Amniotic epithelial cell (primary cell): ENCODE data around the gene CSTPP1.
A peak's percentile ranks its signal among the peaks of the same experiment; 100 is the strongest.
"Not testable (repeated sequence)": the region's sequence is repeated elsewhere in the genome, so short reads cannot be mapped to it uniquely, and the experiment has no call there.

Experiments used
- DNase-seq: peaks from one replicate; pipeline ENCODE4 v3.0.0-alpha.2; 2010; ENCODE audit warnings: low read depth

CSTPP1 gene

GRCh38 chr11:47050284-47050683, 113.7 kb downstream of the CSTPP1 start:
- DNase-seq = no peak

GRCh38 chr11:47051217-47051616, 114.7 kb downstream of the CSTPP1 start:
- DNase-seq = no peak

GRCh38 chr11:47052165-47052564, 115.6 kb downstream of the CSTPP1 start:
- peak; percentile 28 for DNase-seq

DNA sequence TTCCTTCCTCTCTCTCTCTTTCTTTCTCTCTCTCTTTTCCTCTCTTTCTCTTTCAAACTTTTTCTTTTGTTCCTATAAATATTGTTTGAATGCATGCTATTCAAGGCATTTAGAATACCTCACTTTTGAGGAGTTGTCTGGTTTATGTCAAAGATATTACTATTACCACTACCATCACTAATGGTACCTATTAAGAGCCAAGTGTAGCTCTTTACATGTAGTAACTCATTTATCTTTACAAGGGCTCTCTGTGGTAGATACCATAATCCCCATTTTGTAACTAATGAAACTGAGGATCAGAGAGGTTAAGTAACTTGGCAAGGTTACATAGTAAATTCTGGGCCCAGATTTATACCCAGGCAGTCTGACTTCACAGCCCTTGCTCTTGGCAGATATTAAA, 116.0 kb downstream of the CSTPP1 start:
- DNase-seq = peak; percentile 94

DNA sequence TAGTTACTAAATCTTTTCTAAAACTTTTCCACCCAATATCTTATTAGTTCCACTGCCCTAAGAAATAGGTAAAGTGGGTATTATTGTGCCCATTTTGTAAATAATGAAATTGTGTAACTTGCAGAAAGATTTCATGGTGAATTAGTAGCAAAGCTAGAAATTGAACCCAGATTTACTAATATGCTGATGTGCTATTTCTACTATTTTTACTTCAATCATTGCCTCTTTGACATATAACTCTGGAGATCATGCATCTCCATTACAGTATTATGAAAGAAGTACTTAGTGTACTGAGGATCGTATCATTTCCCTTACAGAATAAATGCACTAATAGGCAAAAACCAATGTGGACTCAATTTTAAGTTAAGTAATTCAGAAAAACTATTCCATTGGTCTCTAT, 119.0 kb downstream of the CSTPP1 start:
- DNase-seq = no peak

DNA sequence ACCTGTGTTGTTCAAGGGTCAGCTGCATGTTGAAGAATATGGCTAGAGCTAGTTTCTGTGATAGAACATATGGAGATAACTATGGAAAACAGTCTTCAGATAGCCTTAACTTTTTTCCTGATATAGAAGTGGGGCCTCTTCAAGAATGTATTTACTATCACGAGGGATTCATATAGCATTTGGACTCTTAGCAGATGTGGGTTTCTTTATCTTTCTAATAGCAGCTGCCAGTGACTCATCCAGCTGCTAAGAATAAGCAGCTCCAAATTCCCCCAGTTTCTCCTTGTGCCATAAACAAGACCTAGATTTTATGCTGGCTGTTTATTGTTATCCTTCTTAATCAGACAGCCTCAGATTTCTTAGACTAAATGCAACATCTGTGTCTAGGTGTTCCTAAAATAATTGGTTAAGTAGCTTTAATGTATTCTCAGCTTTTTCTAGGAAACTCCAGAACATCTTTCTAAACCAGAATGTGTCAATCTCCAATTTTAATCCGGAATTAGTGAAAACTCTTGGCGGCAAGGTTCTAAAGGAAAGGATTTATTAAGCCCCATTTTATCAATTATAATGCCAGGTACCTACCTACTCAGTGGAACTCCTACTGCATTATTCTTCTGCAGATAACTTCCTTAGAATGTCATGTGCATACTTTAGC, 119.8 kb downstream of the CSTPP1 start:
- peak; percentile 96 for DNase-seq

- peak; percentile 81 for DNase-seq
These were observed 120.8 kb downstream of the CSTPP1 start for GRCh38 chr11:47057365-47057764.

DNA sequence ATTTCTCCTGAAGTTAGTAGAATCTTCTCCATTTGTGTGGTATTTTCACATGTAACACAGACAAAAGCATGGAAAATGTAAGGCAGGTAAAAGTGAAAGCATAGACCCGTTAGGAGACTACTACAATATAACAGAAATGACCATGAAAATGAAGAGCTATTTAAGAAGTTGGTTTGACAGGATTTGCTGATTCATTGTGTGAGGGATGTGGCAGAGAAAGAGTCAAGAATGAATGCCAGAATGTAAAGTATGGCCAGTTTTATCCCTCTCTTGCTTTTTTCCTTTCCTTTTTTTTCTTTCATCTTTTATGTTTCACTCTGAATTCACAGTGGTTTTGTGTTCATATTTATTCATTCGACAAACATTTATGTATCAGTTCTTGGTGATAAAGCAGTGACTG, 124.2 kb downstream of the CSTPP1 start:
- peak; percentile 52 for DNase-seq

DNA sequence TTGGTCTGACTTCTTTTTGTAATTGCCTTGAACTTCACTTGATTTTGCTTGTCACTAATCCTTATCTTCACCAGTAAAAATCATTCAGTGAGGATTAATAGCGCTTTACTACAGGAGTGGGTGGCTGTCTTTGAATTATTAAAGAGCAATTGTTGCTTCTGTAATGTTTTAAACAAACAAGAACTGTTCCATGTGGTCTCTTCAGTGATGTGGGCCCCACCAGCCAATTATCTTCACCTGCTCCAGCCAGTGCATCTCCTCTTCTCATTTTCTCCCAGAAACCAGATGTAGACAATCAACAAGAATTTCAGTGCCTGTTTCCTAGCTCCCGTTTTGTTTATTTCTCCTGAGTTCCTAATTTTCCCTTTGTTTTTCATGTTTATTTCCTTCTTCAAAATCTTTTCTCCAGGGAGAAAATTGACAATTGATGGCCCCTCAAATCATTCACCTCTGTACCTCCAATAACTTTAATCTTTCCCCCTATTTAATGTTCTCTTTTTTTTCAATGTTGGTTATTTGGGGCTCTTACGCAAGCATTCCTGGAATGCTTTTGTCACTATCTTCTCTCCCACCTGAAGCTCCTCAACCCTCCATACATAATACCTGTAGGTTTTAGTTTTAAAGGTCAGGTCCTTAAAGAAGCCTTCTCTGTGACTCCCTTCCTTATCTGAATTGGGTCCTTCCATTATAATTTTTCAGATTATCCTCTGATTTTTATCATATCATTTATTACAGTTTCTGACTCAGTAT, 125.0 kb downstream of the CSTPP1 start:
- no peak for DNase-seq

DNA sequence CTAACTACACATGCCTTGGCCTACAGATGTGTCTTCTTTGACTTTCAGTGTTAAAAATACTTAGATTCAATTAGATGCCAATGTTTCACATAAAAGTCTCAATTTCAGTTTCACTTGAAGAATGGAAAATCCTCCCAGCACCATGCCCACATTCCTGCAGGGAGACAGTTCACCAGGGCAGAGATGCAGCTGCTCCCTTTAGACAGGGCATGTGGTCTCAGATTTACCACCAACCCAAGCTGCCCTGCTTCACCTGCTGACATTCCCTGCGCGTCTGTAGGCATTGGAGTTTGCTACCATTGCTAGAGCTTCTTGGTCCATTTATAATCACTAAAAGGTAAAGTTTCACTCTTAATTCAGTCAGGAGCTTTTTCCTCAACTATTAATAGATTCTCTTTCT, 126.2 kb downstream of the CSTPP1 start:
- DNase-seq = no peak

- DNase-seq = no peak
These were observed 130.8 kb downstream of the CSTPP1 start for GRCh38 chr11:47067401-47067800.

GRCh38 chr11:47070769-47071168, 134.2 kb downstream of the CSTPP1 start:
- no peak for DNase-seq

DNA sequence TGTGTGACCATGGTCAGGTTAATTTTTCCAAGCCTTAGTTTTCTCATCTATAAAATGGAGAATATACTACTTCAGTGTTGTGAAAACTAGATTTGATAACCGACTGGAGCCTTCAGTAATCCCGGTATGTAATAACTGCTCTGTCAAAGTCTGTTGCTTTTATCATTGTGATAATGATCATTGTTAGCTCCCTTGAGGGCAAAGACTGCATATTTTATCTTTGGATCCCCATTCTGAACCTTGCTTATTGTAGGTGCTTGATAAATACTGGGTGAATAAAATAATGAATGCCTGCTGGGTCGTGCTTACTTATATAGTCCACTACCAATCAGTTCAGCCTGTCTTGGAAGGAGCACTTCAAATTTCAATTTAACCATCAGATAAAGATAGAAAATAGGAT, 134.8 kb downstream of the CSTPP1 start:
- DNase-seq = no peak

DNA sequence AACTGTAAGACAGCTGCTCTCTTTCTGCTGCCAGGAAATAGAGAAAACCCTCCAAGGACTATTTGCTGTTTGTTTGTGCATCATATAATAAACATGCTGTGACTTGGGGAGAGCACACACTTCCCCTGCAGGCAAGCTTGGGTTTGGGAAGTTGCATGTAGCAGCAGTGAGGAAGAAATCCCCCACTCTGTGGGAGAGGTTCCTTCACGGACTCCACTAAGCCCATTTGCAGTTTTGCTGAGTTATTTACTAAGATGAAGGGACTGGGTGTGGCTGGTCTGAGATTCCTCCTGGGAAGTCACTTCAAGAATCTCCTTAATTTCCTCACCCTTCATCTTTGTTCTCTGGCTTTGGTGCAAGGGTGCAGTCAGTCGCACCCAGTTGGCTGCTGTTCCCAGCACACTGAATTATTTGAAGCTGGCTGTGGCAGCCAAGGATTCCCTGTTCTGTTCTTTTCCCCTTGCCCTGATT, 135.3 kb downstream of the CSTPP1 start:
- no peak for DNase-seq

DNA sequence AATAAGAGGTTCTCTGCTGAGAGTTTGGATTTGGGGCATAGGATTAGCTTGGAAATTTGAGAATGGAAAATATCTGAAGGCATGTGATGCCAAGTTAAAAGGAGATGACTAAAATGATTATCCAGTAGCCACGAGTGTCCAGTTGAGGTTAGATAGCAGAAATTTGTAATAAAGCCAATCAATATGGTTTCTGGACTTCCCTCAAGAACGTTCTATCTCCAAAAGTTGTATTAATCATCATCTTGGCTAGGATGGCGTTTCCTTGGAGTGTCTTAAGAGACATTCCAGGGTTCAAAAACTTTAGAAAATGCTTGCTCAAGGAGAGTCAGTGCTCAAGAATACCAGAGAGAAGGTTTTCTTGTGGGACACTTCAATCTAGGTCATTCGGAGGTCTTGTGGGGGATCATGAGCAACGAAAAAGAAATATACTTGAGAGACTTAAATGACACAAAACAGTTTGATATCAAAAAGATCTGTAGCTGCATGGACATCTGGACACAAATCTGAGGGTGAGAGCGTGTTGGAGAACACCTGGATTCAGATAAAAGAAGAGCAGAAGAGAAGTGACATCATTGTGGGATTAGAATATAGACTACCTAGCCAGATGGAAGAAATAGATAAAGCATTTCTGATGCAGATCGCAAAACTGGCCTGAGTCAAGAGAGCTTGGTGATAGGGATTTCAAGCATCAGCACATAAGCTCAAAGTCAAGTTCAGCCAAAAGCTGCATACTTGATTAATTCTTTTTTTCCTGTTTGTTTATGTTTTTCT, 142.4 kb downstream of the CSTPP1 start:
- DNase-seq = peak; percentile 27

- DNase-seq = not testable (repeated sequence)
These were observed 144.2 kb downstream of the CSTPP1 start for GRCh38 chr11:47080775-47081174.

- peak; percentile 87 for DNase-seq
These were observed 147.4 kb downstream of the CSTPP1 start for GRCh38 chr11:47083913-47084312.

DNA sequence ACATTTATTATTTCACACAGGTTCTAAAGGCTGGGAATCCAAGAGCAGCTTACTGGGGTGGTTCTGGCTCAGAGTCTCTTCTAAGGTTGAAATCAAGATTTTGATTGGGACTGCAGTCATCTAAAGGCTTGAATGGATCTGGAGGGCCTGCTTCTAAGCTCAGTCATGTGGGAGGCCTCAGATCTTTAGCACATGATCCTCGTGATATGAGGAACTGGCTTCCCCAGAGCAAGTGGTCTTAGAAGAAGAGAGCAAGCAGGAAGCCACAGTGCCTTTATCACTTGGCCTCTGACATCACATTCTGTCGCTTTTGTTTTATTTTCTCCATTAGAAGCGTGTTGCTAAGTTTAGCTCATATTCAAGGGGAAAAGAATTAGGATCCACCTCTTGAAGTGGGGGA, 151.2 kb downstream of the CSTPP1 start:
- no peak for DNase-seq

DNA sequence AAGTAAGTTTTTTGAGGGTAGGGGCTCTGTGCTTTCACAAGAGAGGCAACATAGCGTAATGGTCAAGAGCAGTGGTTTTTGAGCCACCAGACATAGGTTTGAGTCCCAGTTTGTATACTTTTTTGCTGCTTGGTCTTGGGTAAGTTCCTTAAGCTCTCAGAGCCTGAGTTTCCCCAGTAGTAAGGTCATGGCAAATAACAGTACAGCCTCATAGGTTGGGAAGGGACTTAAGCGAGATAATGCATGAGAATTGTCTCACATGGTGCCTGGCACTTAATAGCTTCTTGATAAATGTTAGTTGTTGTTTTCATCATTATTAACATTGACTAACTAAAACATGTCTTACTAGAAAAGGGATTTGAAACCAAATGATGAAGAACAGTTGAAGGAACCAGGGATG, 157.0 kb downstream of the CSTPP1 start:
- DNase-seq = no peak

- not testable (repeated sequence) for DNase-seq
These were observed 160.3 kb downstream of the CSTPP1 start for GRCh38 chr11:47096871-47097270.

GRCh38 chr11:47098223-47098622, 161.7 kb downstream of the CSTPP1 start:
- DNase-seq = not testable (repeated sequence)

- DNase-seq = no peak
These were observed 162.8 kb downstream of the CSTPP1 start for GRCh38 chr11:47099214-47099917.
